GM18517 (cell line): ENCODE measurements around the gene UVRAG.

Source experiments
- ATAC-seq: cut with Tn5 transposase; IDR thresholded peaks from one replicate; pipeline ENCODE4 v1.9.1; 2021; ENCODE audit warnings: mild to moderate bottlenecking, moderate library complexity; ENCODE audit not compliant: unreplicated experiment

Gene UVRAG

DNA sequence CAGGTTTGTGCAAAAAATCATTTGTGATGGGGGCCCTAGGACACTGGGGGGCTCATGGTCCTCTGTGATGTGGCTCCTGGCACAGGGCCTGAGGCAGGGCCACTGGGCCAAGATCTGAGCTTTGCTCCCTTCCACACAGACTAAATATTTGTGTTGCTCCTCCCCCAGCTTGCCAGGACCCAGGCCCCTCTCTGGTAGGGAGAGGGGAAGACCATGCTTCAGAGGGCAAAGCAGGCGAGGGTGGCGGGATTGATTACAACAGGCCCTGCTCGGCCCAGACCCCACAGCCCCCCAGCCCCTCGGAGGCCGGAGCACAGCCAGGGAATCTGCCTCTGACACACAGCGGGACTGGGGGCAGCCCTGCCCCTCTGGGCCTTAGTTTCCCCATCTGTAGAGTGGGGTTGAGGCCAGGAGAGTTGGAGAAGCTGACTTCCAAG, 362.3 kb downstream of the UVRAG start:
- no peak for ATAC-seq

DNA sequence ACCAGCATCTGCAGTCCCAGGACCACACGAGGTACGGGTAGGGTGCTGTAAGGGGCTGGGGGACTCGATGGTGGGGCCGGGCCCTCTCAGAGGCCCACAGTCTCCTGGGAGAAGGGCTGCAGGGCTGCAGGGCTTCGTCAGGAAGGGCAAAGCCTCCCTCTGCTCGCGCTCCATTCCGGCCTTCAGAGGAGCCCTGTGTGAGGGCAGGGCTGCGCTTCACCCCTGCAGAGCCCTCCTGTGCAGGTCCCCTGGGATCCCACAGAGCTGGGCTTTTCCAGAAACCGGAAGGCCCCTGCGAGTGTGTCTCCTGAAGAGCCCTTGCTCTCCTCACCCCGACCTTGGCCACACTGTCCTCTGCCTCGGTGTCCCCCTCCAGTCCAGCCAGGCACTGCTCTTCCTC, 364.1 kb downstream of the UVRAG start:
- ATAC-seq = no peak

DNA sequence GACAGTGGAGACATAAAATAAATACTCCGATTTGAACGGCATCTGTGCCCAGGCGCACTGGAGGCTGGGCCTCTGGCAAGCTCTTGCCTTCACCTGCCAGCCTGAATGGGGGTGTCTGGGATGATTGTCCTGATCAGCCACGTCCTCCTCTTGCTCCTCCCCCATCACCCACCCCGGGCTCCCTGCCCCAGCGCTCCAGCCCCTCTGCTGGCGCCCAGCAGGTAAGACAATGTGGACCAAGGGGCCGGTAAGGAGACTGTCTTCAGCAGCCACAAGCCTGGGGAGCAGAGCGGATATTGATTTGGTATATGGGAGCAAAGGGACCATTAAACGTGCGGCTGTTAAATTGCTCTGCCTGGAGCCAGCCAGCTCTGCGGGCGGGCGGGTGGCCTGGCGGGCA, 366.4 kb downstream of the UVRAG start:
- no peak for ATAC-seq

DNA sequence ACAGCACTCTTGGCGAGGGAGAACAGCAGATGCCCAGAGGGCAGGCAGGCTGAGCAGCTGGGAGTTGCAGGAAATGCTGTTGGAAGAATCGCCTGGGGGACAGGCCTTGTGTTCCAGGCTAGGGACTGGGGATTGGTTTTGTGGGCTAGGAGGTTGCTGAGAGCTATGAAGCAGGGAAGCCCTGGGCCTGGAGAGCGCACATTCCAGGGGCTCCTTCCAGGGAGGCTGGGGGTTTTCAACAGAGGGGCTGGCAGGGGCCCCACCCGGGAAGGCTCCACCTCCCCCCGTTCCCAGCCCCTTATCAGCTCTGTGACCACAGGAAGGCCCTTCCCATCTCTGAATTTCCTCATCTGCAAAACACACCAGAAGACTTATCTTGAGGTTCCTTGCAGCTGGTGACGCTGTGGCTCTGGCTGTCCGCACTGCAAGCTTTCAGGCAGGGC, 369.6 kb downstream of the UVRAG start:
- no peak for ATAC-seq

DNA sequence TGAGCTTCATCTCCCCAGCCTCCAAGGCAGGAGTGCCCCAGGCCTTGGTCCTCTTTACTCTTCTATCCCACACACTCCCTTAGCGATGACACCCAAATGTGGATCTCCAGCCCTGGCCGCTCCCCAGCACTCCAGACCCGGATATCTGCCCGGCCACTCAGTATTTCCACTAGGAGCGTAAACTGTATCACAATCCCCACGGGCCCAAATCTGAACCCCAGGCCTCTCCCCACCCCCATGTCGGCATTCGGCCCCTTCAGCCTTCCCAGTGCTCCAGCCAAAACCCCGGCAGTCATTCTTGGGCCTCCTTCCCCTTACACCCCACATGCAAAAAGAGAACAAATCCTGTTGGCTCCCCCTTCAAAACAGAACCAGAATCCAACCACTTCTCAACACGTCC, 370.5 kb downstream of the UVRAG start:
- ATAC-seq = no peak

DNA sequence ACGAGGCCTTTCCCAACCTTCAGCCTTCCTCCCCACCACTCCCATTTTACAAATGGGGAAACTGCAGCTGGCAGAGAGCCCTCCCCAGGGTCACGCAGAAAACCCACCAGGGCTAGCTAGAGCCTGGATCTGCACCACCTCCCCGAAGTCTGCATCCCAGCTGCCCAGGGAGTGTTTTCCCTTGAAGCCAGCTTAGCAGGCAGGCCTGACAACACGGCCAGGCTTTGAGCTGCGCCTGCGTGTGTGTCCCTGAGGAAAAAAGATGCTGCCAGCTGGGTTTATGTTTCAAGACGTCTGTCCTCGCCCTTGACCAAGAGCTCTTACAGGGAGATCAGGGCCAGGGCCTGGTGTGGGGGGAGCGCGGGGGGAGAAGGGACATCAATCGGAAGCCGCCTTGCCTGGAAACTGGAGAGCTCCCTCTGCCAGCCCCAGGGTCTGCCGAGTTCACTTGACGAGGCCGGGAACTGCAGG, 371.0 kb downstream of the UVRAG start:
- no peak for ATAC-seq

DNA sequence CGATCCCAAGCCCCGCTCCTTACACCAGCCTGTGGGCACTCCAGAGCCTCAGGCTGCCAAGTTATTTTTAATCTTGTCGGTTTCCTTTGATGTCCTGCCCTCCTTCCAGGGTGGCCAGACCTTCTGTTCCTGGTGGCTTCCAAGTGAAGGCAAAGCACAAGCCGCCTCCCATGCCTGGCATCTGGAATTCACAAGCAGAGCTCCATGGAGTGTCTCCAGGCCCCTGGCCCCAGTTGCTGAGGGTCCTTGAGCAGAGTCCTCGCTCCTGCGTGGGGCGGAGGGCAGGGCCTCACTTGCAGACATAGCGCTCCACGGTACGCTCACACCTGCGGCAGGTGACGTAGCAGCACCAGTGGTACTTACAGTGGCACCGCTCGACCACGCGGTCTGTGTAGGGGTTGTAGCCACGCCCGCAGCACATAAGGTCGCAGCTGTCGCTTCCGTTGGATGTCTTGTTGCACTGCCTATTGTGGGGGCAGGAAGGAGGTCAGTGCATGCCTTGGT, 371.8 kb downstream of the UVRAG start:
- ATAC-seq = no peak

DNA sequence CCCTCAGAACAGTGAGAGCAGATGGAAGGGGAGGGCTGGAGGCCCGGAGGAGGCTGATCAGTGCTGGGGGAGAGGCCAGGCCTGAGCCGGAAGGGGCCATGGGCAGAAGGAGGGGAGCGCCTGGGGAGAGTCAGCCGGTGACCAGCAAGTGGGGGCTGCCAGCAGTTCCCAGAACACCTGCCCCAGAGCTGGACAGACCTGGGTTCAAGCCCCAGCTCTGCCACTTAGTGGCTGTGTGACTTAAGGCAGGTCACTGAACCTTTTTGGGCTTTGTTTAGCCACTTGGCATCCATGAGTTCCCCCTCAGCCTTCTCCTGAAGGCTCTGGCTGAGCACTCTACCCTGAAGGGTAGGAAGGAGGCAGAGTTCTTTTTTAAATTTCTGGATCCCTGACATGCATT, 373.9 kb downstream of the UVRAG start:
- no peak for ATAC-seq

DNA sequence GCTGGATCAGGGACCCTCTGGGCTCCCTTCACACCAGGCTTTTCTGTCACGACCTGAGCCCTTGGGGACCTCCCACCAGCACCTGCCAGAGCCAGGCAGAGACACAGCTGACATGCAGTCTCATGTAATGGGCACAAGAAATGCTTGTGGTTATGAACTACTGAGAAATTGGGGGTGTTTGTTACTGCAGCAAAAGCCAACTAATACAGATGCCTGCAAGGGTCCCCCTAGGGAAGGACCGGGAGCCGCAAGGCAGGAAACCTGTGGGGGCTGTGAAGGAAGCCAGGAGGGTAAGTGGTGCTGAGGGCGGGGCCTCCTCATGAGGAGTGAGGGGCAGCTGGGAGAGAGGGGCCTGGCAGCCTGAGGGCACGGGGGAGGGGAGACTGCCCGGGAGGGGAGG, 374.7 kb downstream of the UVRAG start:
- ATAC-seq = no peak

DNA sequence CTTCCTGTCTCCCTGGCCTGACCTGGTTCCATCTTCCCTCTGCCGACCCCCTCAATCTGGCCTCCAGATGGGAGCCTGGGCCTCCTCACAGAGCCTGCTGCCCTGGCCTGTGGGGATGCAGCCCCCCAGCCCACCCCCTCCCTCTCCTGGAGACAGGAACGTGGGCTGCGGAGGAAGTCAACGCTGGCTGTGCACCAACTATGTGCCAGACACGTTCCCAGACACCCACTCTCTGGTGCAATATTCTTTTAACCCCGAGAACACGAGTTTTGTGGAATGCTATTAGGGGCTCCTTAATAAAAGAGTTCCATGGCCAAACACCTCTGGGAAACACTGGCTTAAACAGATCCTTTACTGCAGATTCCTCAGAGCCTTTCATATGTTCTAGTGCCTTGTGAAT, 375.4 kb downstream of the UVRAG start:
- no peak for ATAC-seq
